ENCODE results near the gene SYDE1. TPM values are rescaled to one million over a fixed set of nuclear protein-coding genes. Genes with fewer than 3 reads are reported as not detected.
"Not testable (repeated sequence)": the region's sequence is repeated elsewhere in the genome, so short reads cannot be mapped to it uniquely, and the experiment has no call there.

SYDE1 gene
- 23.4 TPM for total RNA-seq

DNA sequence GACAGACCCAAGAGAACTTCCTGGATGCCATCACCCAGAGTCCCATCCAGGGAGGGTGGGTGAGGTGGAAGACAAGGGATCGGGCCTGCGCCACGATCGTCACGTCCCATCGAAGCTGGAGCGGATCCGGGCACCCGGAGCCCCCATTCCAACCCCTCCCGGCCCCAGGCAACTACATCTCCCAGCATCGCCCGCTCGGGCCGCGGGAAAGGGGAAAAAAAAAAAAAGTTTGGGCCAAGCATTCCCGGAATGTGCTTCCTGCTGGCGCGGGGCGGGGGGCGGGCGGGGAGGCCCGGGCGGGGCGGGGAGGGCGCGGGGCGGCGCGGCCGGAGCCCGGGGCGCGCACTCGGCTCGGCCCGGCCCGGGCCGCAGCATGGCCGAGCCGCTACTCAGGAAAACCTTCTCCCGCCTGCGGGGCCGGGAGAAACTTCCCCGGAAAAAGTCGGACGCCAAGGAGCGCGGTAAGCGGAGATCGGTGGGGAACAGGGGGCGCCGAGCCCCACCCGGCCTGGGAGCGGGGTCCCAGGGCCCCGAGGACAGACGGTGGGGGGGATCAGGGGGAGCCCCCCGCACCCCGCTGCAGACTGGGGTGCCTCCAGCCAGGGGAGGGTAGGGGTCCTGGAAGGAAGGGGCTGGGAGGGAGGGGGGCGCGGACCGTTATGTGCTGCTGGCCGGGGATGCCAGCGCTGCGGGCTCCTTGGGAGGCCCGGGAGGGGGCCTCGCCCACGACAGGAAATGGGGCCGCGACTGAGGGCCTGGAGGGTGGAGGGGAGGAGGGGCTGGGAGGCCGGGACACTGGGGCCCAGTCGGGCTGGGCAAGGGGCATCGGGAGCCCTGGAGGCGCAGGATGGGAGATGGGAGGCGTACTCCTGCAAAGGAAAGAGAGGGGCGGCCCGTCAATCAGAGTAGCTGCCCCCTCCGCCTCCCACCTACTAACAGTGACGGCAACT is at the start of gene SYDE1:
SYDE1 (plus strand) TSS at position 341 of the 950 bp plus-strand sequence; CDS start at position 374, 33 bp downstream.
- DNase-seq (ENCODE audit: low spot score): peak; percentile 26

GRCh38 chr19:15062036-15062435 is 45.2 kb upstream of the SYDE1 start:
- no peak for DNase-seq (ENCODE audit: low spot score)

GRCh38 chr19:15070386-15070785 is 36.8 kb upstream of the SYDE1 start:
- not testable (repeated sequence) for DNase-seq (ENCODE audit: low spot score)

DNA sequence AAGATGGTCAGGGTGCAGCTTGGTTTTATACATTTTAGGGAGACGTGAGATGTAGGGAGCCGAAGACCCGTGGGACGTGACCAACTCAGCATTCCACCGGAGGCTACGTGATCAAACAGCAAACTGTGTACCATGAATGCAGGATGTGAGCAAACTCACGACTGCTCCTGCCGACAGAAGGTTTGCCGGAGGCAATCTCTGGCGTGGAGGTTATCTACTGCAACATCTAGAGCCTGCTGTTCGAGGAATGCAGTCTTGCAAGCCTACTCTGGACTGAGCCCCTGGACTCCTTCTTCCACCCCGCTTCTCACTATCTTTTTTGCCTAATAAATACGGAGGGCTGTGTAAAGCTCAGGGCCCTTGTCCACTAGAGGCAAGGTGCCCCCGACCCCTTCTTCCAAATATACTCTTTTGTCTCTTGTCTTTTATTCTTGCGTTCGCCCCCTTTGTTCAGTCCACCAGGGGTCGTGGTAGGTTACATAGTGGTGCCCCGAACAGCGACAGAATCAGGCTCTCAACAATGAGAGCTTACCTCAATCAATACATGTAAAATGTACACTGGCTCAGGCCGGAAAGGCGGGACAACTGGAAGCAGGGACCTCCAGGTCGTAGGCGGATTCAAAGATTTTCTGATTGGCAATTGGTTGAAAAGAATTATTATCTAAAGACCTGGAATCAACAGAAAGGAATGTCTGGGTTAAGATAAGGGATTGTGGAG is 34.1 kb upstream of the SYDE1 start:
- DNase-seq (ENCODE audit: low spot score): peak; percentile 14

GRCh38 chr19:15074371-15074770 is 32.8 kb upstream of the SYDE1 start:
- DNase-seq (ENCODE audit: low spot score): no peak

- DNase-seq (ENCODE audit: low spot score): no peak
Measured at GRCh38 chr19:15075806-15076205, 31.4 kb upstream of the SYDE1 start.

DNA sequence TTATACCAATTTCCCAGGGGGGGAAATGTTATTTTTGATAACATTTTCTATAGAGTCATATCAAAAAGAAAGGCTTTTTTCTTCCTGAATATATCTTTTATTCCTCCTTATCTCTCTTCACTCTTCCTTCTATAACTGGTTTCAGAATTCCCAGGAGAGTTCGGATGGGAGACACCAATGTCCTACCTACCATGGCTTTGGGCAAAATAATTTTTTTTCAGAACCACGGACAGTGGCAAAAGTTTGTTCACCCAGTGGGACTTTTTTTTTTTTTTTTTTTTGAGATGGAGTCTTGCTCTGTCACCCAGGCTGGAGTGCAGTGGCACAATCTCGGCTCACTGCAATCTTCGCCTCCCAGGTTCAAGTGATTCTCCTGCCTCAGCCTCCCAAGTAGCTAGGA is 27.2 kb upstream of the SYDE1 start:
- DNase-seq (ENCODE audit: low spot score): not testable (repeated sequence)

DNA sequence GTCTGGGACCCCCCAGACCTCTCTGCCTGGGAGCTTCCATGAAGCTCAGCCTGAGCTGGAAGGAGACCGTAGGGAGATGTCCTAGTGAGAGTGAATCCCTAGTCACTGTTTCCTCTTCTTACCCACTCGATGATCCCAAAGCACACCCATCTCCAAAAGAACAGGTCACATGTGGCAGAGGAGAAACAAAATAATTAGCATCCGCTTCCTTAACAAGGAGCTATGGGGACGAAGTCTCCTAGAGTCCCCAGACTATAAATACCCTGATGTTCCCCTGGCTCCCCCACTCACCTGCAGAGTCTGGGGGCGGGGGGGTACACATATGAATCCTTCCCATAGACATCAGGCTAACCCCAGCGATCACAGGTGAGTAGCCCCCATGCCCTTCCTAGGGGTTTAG is 25.3 kb upstream of the SYDE1 start, which contains the start of gene OR1I1:
OR1I1 (plus strand) TSS at position 301 of the 400 bp plus-strand sequence. CDS start 4,855 bp downstream, outside the sequence.
- no peak for DNase-seq (ENCODE audit: low spot score)

GRCh38 chr19:15087182-15087581 is 20.0 kb upstream of the SYDE1 start:
- no peak for DNase-seq (ENCODE audit: low spot score)

DNA sequence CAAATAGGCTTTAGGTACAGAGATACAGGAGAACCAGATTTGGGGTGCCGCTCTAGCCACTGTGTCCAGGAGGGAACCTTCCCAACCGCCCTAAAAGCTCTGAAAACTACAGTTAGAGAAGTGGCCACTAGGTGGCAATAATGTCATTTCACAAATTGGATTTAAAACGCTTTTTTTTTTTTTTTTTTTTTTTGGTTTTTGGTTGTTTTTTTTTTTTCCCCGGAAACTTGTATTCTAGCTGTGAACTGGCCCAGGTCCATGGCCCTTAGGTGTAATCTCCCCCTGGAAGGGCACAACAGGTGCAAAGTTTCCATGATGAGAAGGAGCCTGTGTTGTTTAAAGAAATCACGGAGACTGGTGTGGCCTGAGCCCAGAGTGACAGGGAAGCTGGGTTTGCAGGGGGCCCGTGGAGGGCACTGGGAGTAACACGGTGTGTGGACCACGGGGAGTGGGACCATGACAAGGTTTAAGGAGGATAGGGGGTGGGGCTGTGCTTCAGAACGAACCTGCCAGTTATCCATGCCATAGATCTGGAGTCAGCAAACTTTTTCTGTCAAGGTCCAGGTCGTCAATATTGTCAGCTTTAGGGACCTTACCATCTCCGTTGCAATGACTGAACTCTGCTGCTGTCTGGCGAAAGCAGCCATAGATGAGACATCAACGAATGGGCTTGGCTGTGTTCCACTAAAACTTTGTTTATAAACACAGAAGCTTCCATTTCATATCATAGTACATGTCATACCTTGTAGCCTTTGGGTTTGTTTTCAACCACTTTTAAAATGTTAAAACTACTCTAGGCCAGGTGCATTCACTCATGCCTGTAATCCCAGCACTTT is 15.1 kb upstream of the SYDE1 start:
- DNase-seq (ENCODE audit: low spot score): peak; percentile 62

DNA sequence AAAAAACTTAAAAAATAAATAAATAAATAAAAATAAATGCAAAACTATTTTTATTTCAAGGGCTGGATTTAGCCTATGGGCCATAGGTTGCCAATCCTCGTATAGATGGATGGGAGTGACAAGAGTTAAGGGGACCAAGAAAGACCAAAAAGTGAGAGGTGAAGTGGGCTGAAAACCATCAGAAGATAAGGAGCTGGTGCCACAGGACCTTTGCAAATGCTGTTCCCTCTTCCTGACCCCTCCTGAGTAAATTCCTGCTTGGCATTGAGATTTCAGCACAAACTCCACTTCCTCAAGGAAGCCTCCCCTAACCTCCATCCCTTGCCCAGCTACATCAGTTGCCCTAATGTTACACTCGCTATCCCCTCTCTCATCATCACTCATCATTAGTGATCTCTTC is 14.2 kb upstream of the SYDE1 start:
- no peak for DNase-seq (ENCODE audit: low spot score)

DNA sequence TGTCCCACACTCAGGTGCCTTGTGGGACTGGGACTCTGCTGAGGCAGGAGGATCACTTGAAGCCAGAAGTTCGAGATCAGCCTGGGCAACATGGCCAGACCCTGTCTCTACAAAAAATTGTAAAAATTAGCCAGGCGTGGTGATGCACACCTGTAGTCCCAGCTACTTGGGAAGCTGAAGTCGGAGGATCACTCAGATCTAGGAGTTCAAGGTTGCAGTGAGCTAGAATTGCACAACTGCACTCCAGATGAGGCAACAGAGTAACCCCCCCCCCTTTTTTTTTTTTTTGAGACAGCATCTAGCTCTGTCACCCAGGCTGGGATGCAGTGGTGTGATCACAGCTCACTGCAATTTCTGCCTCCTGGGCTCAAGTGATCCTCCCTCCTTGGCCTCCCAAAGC is 11.0 kb upstream of the SYDE1 start:
- DNase-seq (ENCODE audit: low spot score): no peak

GRCh38 chr19:15097980-15098379 is 9.2 kb upstream of the SYDE1 start:
- not testable (repeated sequence) for DNase-seq (ENCODE audit: low spot score)

DNA sequence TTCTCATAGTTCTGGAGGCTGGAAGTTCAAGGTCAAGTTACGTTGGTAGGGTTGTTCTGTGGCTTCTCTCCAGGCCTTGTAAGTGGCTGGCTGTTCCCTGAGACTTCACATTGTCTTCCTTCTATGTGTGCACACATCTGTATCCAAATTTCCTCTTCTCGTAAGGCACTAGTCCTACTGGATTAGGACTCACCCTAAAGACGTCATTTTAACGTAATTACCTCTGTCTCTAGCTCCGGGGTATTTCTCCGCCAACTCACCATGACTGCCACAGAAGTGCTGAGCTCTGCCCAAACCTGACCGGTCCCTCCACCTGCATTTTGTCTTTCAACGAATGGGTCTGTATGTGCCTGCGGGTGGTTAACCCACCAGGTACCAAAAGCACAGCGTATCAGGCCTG is 8.7 kb upstream of the SYDE1 start:
- DNase-seq (ENCODE audit: low spot score): no peak

DNA sequence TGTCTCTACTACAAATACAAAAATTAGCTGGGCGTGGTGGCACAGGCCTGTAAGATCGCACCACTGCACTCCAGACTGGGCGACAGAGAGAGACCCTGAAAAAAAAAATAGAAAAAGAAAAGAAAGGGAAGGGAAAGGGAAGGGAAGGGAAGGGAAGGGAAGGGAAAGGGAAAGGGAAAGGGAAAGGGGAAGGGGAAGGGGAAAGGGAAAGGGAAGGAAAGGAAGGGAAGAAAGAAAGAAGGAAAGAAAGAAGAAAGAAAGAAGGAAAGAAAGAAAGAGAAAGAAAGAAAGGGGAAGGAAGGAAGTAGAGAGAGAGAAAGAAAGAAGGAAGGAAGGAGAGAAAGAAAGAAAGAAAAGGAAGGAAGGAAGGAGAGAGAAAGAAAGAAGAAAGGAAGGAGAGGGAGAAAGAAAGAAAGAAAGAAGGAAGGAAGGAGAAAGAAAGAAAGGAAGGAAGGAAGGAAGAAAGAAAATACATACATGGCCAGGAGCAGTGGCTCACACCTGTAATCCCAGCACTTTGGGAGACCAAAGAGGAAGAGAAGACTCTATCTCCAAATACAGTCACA is 8.1 kb upstream of the SYDE1 start:
- DNase-seq (ENCODE audit: low spot score): no peak

GRCh38 chr19:15101479-15102082 is 5.6 kb upstream of the SYDE1 start:
- DNase-seq (ENCODE audit: low spot score): peak; percentile 29

GRCh38 chr19:15104003-15104402 is 3.2 kb upstream of the SYDE1 start:
- no peak for DNase-seq (ENCODE audit: low spot score)

- no peak for DNase-seq (ENCODE audit: low spot score)
Measured at GRCh38 chr19:15104411-15104810, 2.8 kb upstream of the SYDE1 start.

GRCh38 chr19:15105044-15105443 is 2.2 kb upstream of the SYDE1 start:
- DNase-seq (ENCODE audit: low spot score): no peak

- no peak for DNase-seq (ENCODE audit: low spot score)
Measured at GRCh38 chr19:15108145-15108844, 1.1 kb downstream of the SYDE1 start.

Data from mucosa of gallbladder (tissue), 1 donor.